Aorta (tissue), 5 donors: ENCODE results near the gene TTN. TPM values are rescaled to one million over a fixed set of nuclear protein-coding genes. Genes with fewer than 3 reads are reported as not detected.
"Not testable (repeated sequence)": the region's sequence is repeated elsewhere in the genome, so short reads cannot be mapped to it uniquely, and the experiment has no call there.

ENCODE experiments used
- ATAC-seq: fragments of 200-7000 bp; cut with Tn5 transposase; one replicate; pipeline ENCODE4 v1.9.1; 2022; ENCODE audit warnings: moderate library complexity; ENCODE audit not compliant: low FRiP score
- DNase-seq, 2 donors: peaks; one replicate each; pipeline ENCODE4 v3.0.0-alpha.2; 2020
- H3K27ac ChIP-seq, 2 donors: one replicate each; pipeline ENCODE4 v1.5.1; 2013; ENCODE audit warnings: low read length in 2 of 2, mild to moderate bottlenecking in 2 of 2, moderate library complexity in 2 of 2, control low read depth in 1 of 2, inconsistent platforms in 1 of 2, low read depth in 1 of 2
- H3K27me3 ChIP-seq, 2 donors: one replicate each; pipeline ENCODE4 v1.6.1; 2013; ENCODE audit warnings: control low read depth in 1 of 2, low read length in 1 of 2, mild to moderate bottlenecking in 1 of 2, moderate library complexity in 1 of 2; ENCODE audit not compliant: insufficient read depth in 2 of 2, control insufficient read depth in 1 of 2
- H3K36me3 ChIP-seq, 2 donors: one replicate each; pipeline ENCODE4 v1.6.1; 2013; ENCODE audit warnings: control low read depth in 1 of 2, low read length in 1 of 2, mild to moderate bottlenecking in 1 of 2; ENCODE audit not compliant: insufficient read depth in 2 of 2, control insufficient read depth in 1 of 2
- H3K4me1 ChIP-seq, 2 donors: one replicate each; pipeline ENCODE4 v1.6.1; 2013; ENCODE audit warnings: low read length in 2 of 2, control low read depth in 1 of 2, mild to moderate bottlenecking in 1 of 2, moderate library complexity in 1 of 2; ENCODE audit not compliant: insufficient read depth in 2 of 2, control insufficient read depth in 1 of 2
- H3K4me3 ChIP-seq, 2 donors: one replicate each; pipeline ENCODE4 v1.5.1; 2013; ENCODE audit warnings: low read length in 2 of 2, control low read depth in 1 of 2, mild to moderate bottlenecking in 1 of 2
- H3K9me3 ChIP-seq: one replicate; pipeline ENCODE4 v1.6.1; 2013; ENCODE audit warnings: mild to moderate bottlenecking, low read length; ENCODE audit not compliant: control insufficient read depth
- WGBS, 2 donors: extraction: QIAGEN DNeasy Blood & Tissue Kit; methylation state at CpG; one replicate each; pipeline ENCODE4 v1.1.7; 2013; 5-methylcytosine and 5-hydroxymethylcytosine counted together
- intact Hi-C, 2 donors: fragments of 100-400 bp; cut with DNase I; formaldehyde crosslinking; loops; one replicate each; pipeline versions ENCODE4 v1.14.2 to v1.15.0; 2022
- polyA plus RNA-seq, 2 donors: library from polyadenylated mRNA; stranded (reverse); fragments of 200-250 nt; gene quantifications; one replicate each; pipeline ENCODE4 v1.2.3, GENCODE V29; 2013
- total RNA-seq, 2 donors: library from RNA; stranded (reverse); fragmentation: NEBNext Ultra II Directional; extraction: Animal tissue kit (Norgen Biotek cat#: 25700); gene quantifications; one replicate each; pipeline ENCODE4 v1.2.1, GENCODE V29; 2021
- donor health status: healthy with polysubstance abuse.
- donor health status: Bipolar disorder and iron deficiency.
- donor health status: DM: no; HTN: no; CAD: no.
- donor health status: DM: no; HTN: no; CAD: no.
- donor health status: DM: yes; HTN: yes; CAD: no.

TTN gene
- total and polyA plus RNA-seq, 4 donors = 0.63 to 41.7 (median 3.1) TPM

DNA sequence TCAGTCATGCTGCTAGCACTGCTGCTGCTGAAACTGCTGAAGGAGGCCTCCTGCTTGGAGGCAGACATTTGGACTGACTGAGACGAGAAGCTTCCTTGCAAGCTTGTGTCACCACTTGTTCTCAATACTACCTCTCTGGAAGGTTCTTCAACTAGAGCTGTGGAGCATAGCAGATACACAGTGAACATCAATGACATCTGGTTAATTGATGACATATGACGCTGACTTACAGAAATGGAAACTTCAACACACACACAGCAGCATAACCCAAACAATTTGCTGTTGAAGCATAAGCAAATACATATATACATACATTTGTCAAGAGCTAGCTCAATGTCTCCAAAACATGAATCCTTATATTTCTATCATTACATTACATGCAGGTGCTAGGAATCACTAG lies 279.6 kb downstream of the TTN start:
- H3K4me3 ChIP-seq = no peak overlapping the region

DNA sequence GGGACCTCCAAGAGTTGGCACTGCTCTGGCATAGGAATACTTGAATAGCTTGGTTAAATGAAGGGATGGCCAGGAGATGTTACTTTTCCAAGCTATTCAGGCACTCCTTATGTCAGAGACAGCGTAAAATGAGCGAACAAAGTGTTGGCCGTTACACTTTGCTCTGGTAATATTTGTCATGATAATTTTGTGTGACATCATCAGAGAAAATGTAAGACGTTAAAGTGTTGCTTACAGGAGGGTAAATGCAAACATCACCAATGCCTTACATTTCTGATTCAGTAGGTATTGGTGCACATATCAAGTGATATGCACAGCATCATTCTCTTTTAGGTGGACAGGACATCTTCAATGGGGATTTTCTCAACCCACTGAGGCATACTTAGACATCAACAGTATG lies 281.0 kb downstream of the TTN start:
- WGBS, 2 donors = 94 to 96% methylated on average over 4 of the region's 4 CpGs
- H3K4me1 ChIP-seq = no peaks in the 10 kb centered on the region
- intact Hi-C loops = no loop called here

More for the DNA sequence above, 279.6 kb downstream of the TTN start:
- Histone ChIP-seq H3K27ac (no peak overlapping the region), H3K36me3 (peaks cover 0 to 4% of the 10 kb centered on the region in 2 donors), H3K27me3 (no peaks in the 10 kb centered on the region), H3K4me1 (no peaks in the 10 kb centered on the region), H3K9me3 (no peaks in the 10 kb centered on the region)
- WGBS, 2 donors = 87 to 93% methylated on average over 2 of the region's 2 CpGs
- ATAC-seq = no peak
- intact Hi-C loops = no loop called here
- DNase-seq = no peak

DNA sequence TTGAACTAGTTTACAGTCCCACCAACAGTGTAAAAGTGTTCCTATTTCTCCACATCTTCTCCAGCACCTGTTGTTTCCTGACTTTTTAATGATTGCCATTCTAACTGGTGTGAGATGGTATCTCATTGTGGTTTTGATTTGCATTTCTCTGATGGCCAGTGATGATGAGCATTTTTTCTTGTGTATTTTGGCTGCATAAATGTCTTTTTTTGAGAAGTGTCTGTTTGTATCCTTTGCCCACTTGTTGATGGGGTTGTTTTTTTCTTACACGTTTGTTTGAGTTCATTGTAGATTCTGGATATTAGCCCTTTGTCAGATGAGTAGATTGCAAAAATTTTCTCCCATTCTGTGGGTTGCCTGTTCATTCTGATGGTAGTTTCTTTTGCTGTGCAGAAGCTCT lies 281.8 kb downstream of the TTN start:
- ATAC-seq, H3K27me3 ChIP-seq, DNase-seq, H3K27ac ChIP-seq, H3K36me3 ChIP-seq, intact Hi-C loops, H3K4me1 ChIP-seq, H3K4me3 ChIP-seq, H3K9me3 ChIP-seq: not testable (repeated sequence)
- 64 to 67% methylated on average over 1 of the region's 1 CpG for WGBS, 2 donors

More for the DNA sequence above, 281.0 kb downstream of the TTN start:
- H3K4me3 ChIP-seq = no peak overlapping the region
- DNase-seq = no peak
- H3K36me3 ChIP-seq = peaks cover 0 to 2% of the 10 kb centered on the region in 2 donors
- no peaks in the 10 kb centered on the region for H3K9me3 ChIP-seq
- no peaks in the 10 kb centered on the region for H3K27me3 ChIP-seq
- no peak for ATAC-seq
- H3K27ac ChIP-seq = no peak overlapping the region

DNA sequence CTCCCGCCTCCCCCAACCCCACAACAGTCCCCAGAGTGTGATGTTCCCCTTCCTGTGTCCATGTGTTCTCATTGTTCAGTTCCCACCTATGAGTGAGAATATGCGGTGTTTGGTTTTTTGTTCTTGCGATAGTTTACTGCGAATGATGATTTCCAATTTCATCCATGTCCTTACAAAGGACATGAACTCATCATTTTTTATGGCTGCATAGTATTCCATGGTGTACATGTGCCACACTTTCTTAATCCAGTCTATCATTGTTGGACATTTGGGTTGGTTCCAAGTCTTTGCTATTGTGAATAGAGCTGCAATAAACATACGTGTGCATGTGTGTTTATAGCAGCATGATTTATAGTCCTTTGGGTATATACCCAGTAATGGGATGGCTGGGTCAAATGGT lies 282.2 kb downstream of the TTN start:
- intact Hi-C loops, H3K27me3 ChIP-seq, ATAC-seq, DNase-seq, H3K36me3 ChIP-seq, H3K4me3 ChIP-seq, H3K9me3 ChIP-seq, H3K4me1 ChIP-seq, H3K27ac ChIP-seq: not testable (repeated sequence)
- WGBS, 2 donors = 93 to 98% methylated on average over 1 to 4 of the region's 5 CpGs

DNA sequence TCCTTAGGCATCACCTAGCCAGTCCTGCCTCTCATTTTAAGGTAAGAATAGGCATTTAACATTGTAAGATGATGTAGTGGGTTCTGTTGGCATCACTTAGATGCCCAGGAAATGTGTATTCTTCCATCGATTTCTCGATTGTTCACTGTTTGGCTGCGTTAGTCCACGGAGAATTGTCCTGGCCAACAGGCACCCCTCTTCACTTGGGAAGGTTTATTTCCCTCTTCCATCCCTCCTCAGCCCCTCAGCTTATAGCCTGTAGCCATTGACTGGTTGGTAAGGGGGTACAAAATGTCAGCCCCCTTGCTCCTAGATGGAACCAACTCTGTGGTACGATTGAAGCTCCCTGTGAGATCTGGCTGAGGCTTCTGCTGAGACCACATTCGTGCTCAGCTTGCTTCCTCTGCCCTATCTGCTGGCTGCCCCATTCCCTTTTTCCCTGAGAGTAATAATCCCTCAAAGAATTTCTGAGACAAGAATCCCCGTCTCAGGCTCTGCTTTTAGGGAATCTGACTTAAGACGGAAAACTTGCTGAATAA lies 283.6 kb downstream of the TTN start:
- intact Hi-C loops = loop anchor here in 1 of 2 donors (5.0 kb wide), 2 partner anchors 41 to 71 kb away; partner anchors contain the start of genes PJVK, PLEKHA3 and PRKRA
- no peak for ATAC-seq
- Histone ChIP-seq H3K4me3 (peak overlapping the region; percentile 66 to 84), H3K27ac (no peak overlapping the region), H3K9me3 (no peaks in the 10 kb centered on the region), H3K36me3 (no peaks in the 10 kb centered on the region), H3K4me1 (no peaks in the 10 kb centered on the region), H3K27me3 (no peaks in the 10 kb centered on the region)
- 34 to 37% methylated on average over 8 of the region's 8 CpGs for WGBS, 2 donors
- no peak for DNase-seq

DNA sequence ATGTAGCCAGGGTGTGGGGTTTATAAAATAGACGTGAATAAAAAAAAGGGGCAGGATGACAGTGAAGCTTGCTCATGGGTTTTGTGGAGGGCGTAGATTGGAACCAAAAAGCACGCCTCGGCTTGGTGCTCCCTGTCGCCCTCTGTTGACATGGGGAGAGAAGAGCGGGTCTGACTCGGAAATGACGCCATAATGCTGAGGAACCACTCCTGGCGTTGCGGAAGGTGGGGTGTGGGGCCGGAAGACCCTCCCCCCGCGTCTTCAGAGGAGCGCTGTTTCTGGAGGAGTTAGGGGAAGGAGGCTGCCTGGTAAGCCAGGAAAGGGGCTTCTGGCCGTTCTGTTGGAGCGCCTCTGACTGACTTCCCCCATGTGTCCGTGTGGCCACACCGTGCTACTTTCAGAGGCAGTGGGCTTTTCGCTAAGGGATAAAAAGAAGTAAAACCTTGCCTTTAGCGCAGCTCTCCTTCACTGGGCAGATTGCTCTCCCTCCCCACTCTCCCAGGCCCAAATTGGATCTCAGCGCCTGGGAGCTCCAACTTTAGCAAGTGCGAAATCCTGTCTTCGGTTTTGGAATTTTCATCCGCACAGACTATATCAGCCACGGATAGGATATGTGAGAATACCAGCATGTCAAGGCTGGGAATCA lies 284.1 kb downstream of the TTN start:
- 9 to 22% methylated on average over 25 of the region's 25 CpGs for WGBS, 2 donors
- Histone ChIP-seq H3K9me3 (no peaks in the 10 kb centered on the region), H3K36me3 (peaks cover 2 to 3% of the 10 kb centered on the region in 2 donors), H3K27me3 (no peaks in the 10 kb centered on the region), H3K4me1 (no peaks in the 10 kb centered on the region), H3K27ac (peak overlapping the region in 1 of 2 donors; percentile 60), H3K4me3 (peak overlapping the region; percentile 66 to 84)
- intact Hi-C loops = loop anchor here in 1 of 2 donors (5.0 kb wide), 2 partner anchors 41 to 71 kb away; partner anchors contain the start of genes PJVK, PLEKHA3 and PRKRA
- DNase-seq (peak; percentile 89 to 91), ATAC-seq (peak; percentile 96)

DNA sequence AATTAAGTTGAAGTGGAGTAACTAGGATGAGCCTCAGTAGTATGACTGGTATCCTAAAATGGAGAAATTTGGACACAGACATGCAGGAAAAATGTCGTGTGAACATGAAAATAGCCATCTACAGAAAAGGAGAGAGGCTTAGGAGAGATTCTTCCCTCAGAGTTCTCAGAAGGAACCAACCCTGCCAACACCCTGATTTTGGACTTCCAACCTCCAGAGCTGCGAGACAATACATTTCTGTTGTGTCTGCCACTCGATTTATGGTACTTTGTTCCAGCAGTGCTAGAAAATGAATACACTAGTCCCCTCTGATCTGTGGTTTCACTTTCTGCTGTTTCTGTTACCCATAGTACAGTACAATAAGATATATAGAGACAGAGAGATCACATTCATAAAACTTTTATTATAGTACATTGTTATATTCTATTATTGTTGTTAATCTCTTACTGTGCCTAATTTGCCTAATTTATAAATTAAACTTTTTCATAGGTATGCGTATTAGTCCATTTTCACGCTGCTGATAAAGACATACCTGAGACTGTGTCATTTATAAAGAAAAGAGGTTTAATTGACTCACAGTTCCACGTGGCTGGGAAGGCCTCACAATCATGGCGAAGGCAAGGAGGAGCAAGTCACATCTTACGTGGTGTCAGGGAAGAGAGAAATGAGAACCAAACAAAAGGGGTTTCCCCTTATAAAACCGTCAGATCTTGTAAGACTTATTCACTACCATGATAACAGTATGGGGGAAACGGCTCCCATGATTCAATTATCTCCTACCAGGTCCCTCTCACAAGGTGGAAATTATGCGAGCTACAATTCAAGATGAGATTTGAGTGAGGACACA lies 285.7 kb downstream of the TTN start:
- Histone ChIP-seq H3K4me3 (no peak overlapping the region), H3K27me3 (no peaks in the 10 kb centered on the region), H3K27ac (no peak overlapping the region), H3K4me1 (no peaks in the 10 kb centered on the region), H3K36me3 (peaks cover 2 to 8% of the 10 kb centered on the region in 2 donors), H3K9me3 (no peaks in the 10 kb centered on the region)
- DNase-seq (no peak), ATAC-seq (no peak)
- 94 to 95% methylated on average over 11 of the region's 11 CpGs for WGBS, 2 donors
- intact Hi-C loops = loop anchor here in 1 of 2 donors (5.0 kb wide), 2 partner anchors 39 to 69 kb away; partner anchors contain the start of genes PJVK, PLEKHA3 and PRKRA

DNA sequence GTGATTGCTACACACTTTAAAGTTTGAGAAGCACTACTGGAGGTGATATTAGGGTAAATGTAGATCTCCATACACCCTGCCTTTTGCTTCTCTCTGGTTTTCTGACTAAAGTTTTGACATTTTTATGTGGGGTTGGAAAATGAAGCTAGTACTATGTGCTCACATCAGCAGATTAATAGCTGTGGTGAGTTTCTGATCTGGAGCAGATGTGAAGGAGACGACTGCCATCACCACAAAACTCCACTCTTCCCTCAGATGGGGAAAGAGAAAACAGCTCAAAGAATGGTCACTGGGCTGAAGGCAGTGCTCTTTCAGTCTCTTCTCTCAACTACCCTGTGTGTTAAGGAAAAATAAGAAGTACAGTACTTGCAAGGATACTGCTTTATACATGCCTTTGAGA lies 289.7 kb downstream of the TTN start:
- Histone ChIP-seq H3K4me3 (no peak overlapping the region), H3K9me3 (no peaks in the 10 kb centered on the region), H3K27me3 (no peaks in the 10 kb centered on the region), H3K36me3 (peaks cover 2 to 13% of the 10 kb centered on the region in 2 donors), H3K4me1 (no peaks in the 10 kb centered on the region), H3K27ac (no peak overlapping the region)
- ATAC-seq = no peak
- WGBS, 2 donors = 75 to 78% methylated on average over 1 of the region's 1 CpG
- no peak for DNase-seq
- intact Hi-C loops = no loop called here
